Superior temporal gyrus (tissue), 1 donor: Measurements from ENCODE around the gene CAMSAP3.

Experiments
- DNase-seq: peaks from one replicate; pipeline ENCODE4 v3.0.0-alpha.2; 2016; ENCODE audit errors: extremely low spot score

The CAMSAP3 gene

GRCh38 chr19:7612282-7613274 lies 16.9 kb downstream of the CAMSAP3 start:
- DNase-seq, result no peak

DNA sequence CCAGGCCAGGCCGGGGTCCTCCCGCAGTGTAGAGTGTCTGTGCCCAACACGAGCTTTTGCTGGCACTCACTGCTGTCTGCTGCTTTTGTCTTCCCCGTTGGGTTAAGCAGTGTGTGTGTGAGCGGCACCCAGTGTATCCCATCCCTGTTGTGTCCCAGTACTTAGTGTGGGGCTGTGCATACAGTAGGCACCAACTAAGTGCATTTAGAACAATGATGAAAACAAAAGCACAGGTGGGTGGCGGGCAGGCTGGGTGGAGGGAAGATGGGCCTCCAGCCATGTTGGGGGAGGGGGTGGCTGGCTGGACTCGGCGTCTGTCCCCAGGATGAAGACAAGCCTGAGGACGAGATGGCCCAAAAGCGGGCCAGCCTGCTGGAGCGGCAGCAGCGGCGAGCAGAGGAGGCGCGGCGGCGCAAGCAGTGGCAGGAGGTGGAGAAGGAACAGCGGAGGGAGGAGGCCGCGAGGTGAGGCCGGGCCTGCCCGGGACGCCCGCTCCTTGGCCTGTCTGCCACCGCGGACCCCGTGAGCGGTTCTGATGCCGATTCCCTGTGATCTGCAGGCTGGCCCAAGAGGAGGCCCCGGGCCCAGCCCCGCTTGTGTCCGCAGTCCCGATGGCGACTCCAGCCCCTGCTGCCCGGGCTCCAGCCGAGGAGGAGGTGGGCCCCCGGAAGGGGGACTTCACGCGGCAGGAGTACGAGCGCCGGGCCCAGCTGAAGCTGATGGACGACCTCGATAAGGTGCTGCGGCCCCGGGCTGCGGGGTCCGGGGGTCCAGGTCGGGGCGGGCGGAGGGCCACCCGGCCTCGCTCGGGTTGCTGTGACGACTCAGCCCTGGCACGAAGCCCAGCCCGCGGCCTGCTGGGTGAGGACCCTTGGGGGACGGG lies 19.4 kb downstream of the CAMSAP3 start:
- DNase-seq, result no peak

DNA sequence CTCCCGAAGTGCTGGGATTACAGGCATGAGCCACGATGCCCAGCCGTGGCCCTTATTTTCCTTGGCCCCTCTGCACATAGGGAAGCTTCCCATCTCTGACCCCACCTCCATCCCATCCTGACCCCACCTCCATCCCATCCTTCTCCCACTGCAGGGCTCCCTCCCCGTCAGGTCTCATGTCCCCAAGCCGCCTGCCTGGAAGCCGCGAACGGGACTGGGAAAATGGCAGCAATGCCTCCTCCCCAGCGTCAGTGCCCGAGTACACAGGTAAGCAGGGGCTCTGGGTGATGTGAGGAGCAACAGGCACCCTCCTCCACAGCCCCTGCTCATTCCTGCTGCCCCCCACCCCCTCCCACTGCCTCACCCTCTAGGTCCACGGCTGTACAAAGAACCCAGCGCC lies 21.5 kb downstream of the CAMSAP3 start:
- DNase-seq, result no peak

GRCh38 chr19:7617735-7618134 lies 22.1 kb downstream of the CAMSAP3 start:
- no peak for DNase-seq

DNA sequence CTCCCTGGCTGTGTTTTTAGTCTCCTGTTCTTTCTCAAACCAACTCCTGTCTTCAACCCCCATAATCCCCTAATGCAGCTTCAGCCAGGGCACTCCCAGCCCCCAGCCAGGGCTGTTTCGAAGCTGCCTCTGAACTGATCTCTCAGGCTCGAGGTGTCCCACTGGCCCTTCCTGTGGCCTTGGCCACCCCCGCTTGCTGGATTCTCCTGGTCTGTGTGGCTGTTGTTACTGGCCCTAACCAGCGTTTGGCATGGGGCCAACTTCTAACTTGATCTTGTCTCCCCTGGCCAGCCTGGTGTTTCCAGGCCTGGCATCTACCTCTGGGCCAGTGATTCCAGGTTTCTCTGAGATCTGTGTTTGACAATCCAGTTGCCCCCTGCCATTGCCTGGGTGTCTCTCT lies 22.7 kb downstream of the CAMSAP3 start:
- DNase-seq, result no peak

DNA sequence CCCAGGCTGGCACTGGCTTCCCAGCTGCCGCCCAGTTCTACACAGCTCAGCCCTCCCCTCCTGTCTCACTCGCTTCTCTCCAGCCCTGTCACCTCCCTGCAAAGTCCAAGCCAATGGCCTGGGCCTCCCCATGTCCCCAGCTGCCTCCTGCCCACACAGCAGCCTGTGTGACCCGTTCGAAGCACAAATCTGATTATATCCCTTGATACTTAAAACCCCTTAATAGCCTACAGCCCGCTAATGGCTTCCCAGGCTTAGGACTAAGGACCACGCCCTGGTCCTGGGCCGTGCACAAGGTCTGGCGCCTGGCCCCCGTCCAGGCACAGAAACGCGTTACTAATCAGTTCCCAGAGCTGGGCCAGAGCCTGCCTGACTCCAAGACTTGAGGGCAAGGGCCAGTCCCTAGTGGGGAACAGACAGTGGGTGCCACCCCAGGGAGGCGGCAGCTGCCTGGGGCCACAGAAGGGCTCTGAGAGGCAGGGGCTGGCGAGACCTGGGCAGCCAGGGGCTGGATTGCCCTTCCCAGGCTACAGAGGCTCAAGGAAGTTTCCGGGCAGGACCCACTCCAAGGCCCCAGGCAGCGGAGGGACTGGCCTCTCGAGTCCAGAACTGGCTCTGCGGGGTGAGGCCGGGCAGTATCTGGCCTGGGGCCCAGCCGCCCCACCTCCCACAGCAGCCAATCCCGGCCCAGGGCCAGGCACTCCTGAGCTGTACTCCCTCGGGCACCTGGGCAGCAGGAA lies 23.3 kb downstream of the CAMSAP3 start:
- no peak for DNase-seq

- no peak for DNase-seq
These were observed 24.2 kb downstream of the CAMSAP3 start for GRCh38 chr19:7619671-7620441.

- DNase-seq, result no peak
These were observed 25.1 kb downstream of the CAMSAP3 start for GRCh38 chr19:7620442-7621412.

DNA sequence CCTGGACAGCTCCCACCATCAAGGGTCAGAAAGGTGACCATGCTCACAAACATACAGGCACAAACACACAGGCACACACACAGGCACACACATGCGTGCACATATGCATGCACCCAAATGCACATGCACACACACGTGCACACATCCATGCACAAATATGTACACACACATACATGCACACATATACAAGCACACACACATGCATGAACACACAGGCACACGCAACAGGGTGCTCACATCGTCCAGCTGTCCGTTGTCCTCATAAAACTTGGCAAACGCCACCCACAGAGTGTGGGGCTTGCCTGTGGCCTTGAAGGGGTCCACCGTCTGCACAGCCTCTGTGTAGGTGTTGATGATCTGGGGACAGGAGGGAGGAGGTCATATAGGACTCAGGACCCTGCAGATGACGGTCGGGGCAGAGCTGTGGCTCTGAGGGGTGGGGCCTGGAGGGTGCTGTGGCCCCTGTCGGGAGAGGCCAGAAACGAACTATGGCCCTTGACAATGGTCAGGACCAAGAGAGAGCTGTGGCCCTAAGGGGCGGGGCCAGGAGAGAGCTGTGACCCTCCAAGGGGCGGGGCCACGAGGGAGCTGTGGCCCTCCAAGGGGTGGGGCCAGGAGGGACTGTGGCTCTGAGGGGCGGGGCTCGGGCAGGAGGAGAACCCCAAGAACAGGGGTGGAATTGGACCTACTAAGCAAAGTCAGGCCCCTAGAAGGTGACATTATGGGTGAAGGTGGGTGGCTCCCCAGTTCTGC lies 27.4 kb downstream of the CAMSAP3 start:
- no peak for DNase-seq

DNA sequence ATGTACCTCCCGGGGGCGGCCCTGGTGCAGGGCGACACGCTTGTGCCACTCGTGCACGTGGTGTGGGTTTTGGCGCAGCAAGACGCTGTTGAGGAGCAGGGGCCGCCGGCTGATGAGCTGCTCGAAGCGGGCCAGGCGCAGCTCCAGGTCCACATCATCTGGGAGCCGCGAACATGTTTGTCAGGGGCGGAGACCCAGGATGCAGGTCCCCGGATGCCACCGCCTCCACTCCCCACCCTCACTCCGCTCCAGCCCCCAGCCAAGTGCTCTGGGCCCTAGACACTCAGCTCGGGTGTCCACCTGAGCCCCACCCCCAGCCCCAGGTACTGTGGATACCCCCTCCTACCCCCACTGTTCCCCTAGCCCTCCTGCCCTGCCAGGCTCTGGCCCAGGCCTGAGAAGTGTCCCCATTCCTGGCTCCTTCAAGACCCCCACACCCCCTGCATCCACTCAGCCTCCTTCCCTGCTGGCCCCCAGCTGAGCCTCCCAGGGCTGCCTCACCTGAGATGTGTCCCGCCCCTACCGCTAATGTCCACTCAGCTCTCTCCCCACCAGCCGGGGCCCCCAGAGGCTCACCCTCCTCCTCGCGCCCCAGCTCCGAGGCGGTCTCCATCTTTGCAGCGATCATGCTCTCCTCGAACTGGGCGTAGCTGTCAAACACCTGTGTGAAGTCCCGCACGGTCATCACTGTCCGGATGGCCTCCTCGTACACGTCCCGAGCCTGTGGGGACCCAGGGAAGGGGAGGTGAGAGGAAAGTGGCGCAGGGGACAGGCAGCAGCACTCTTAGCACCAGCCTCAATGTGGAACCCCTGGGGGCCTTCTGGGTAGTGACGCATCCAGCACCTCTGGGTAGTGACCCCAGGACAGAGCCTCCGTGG lies 28.3 kb downstream of the CAMSAP3 start:
- no peak for DNase-seq

DNA sequence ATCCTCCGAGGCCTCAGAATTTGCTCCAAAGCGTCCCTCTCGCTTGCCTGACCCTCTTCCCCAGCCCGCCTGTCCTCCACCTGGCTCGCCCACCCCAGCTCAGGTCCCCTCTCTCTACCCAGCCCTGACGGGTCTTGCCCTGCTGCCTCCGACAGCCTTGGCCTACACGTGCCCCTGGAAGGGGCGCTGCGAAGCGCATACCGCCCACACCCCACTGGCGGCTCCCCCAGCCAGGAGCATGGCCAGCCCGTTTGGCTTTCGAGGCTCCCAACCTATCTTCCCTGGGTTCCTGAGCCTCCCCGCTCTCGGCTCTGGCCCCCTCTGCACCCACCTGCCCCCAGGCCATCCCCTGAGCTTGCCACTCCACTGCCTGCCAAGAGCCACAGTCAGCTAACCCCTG lies 29.1 kb downstream of the CAMSAP3 start:
- no peak for DNase-seq

GRCh38 chr19:7625763-7626372 lies 30.2 kb downstream of the CAMSAP3 start:
- no peak for DNase-seq

GRCh38 chr19:7627166-7627565 lies 31.5 kb downstream of the CAMSAP3 start:
- DNase-seq, result no peak

GRCh38 chr19:7628589-7629311 lies 33.1 kb downstream of the CAMSAP3 start:
- no peak for DNase-seq

DNA sequence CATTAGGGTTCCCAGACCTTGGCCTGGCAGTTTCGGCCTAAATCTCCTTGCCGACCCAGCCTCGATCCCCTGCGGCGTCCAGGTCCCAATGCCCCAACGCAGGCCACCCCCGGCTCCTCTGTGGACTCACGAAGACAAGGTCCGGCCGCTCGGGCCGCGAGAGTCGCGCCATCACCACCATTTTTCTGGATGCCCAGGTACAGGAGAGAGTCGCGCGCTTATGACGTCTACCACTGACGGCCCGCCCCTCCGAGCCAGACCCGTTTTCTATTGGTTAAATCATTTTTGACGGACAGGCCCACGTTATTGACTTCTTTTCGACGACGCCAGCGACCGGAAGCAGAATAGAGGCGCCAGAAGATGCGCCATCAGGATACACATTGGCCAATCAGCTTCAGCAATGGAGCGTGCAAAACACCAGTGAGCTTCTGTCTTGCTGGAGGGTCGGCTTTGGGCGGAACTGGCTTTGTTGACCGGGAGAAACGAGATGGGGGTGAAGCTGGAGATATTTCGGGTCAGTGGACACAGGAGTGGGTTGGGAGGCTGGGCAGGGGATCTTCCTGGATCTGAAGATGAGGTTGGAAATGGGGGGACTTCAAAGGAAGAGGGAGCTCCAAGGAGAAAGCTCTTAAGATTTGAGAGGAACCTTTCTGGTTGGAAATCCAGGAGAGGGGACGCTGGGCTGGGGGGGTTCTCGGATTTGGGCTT lies 33.8 kb downstream of the CAMSAP3 start, which contains the start of the genes PET100 and XAB2:
PET100 (plus strand) TSS at position 447 of the 708 bp plus-strand sequence; CDS start at position 488, 41 bp downstream.
XAB2 (minus strand) TSS at position 199 of the 708 bp plus-strand sequence; CDS start at position 181, 18 bp downstream.
- DNase-seq, result peak; percentile 100

GRCh38 chr19:7631577-7631976 lies 35.9 kb downstream of the CAMSAP3 start:
- no peak for DNase-seq
